ENCODE data around the gene CDPF1. TPM values are rescaled to one million over a fixed set of nuclear protein-coding genes. Genes with fewer than 3 reads are reported as not detected.

The CDPF1 gene
- total RNA-seq, 4 donors from 2014 or later: 5.7 to 18.8 (median 8.5) TPM

GRCh38 chr22:46293577-46294260 lies 43.6 kb upstream of the CDPF1 start:
- no peak for ATAC-seq (ENCODE audit: low FRiP score)
- no peak for TF ChIP-seq CTCF (IDR thresholded peaks at IDR 0.05)
- DNase-seq (ENCODE audit: low spot score): no peak

- no peak for ATAC-seq (ENCODE audit: low FRiP score)
- DNase-seq (ENCODE audit: low spot score): no peak
- no peak for TF ChIP-seq CTCF (IDR thresholded peaks at IDR 0.05)
These were observed 42.6 kb upstream of the CDPF1 start for GRCh38 chr22:46292732-46293131.

GRCh38 chr22:46292173-46292572 lies 42.1 kb upstream of the CDPF1 start:
- no peak for ATAC-seq (ENCODE audit: low FRiP score)
- no peak for TF ChIP-seq CTCF (IDR thresholded peaks at IDR 0.05)
- no peak for DNase-seq (ENCODE audit: low spot score)

GRCh38 chr22:46290843-46291785 lies 41.0 kb upstream of the CDPF1 start:
- no peak for DNase-seq (ENCODE audit: low spot score)
- ATAC-seq (ENCODE audit: low FRiP score): no peak
- no peak for TF ChIP-seq CTCF (IDR thresholded peaks at IDR 0.05)

- ATAC-seq (ENCODE audit: low FRiP score): no peak
- DNase-seq (ENCODE audit: low spot score): no peak
- no peak for TF ChIP-seq CTCF (IDR thresholded peaks at IDR 0.05)
These were observed 40.2 kb upstream of the CDPF1 start for GRCh38 chr22:46290121-46290842.

- TF ChIP-seq CTCF (IDR thresholded peaks at IDR 0.05): no peak
- DNase-seq (ENCODE audit: low spot score) (no peak), ATAC-seq (ENCODE audit: low FRiP score) (no peak)
These were observed 39.3 kb upstream of the CDPF1 start for GRCh38 chr22:46289244-46289891.

Data from omental fat pad (tissue), 4 donors.